ENCODE data around the gene TLE5. TPM values are rescaled to one million over a fixed set of nuclear protein-coding genes. Genes with fewer than 3 reads are reported as not detected.
A peak's percentile ranks its signal among the peaks of the same experiment; 100 is the strongest.

TLE5 gene
- total and polyA plus RNA-seq, 10 of the 15 experiments (the other 5 are each of a cell fraction or from before 2014, with no cell fraction given) = 2.5 to 373 (median 154) TPM

DNA sequence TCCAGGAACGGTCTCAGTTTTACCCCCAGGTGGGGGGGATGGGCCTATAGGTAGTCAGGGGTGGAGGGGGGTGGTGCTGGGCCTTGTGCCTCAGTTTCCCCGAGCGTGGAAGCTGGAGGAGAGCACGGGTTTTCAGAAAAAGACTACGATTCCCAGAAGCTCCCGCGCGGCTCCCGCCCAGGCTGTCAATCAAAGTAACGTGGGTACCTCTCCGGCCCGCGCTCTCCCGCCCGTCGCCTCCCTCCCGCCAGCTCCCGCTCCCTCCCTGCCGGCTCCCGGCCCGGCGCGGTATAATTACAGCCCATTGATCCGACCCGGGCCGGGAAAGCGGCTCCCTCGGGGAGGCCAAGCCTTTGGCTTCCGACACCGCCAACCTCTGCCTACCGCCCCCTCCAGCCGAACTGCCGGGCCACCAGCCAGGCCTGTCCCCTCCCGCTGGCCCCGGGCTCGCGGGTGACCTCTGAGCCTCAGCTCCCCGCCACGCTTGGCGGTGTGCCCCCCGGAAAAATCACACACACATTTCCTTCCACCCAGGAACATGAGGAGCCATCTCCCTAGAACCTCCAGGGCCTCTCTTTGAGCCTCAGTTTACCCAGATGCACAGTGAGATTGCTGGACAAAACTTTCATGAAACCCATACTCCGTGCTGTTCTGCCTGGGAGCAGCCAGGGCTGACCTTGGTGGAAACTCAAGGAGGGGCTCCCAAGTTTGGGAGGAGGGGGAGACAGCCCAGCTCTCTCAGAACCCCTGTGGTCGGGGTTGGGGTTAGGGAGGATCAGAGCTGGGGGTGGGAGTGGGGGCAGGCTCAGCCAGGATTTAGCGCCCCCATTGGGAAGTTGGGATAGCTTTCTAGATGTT is 25.9 kb downstream of the TLE5 start (continued):
- TF ChIP-seq, protein P1, sequence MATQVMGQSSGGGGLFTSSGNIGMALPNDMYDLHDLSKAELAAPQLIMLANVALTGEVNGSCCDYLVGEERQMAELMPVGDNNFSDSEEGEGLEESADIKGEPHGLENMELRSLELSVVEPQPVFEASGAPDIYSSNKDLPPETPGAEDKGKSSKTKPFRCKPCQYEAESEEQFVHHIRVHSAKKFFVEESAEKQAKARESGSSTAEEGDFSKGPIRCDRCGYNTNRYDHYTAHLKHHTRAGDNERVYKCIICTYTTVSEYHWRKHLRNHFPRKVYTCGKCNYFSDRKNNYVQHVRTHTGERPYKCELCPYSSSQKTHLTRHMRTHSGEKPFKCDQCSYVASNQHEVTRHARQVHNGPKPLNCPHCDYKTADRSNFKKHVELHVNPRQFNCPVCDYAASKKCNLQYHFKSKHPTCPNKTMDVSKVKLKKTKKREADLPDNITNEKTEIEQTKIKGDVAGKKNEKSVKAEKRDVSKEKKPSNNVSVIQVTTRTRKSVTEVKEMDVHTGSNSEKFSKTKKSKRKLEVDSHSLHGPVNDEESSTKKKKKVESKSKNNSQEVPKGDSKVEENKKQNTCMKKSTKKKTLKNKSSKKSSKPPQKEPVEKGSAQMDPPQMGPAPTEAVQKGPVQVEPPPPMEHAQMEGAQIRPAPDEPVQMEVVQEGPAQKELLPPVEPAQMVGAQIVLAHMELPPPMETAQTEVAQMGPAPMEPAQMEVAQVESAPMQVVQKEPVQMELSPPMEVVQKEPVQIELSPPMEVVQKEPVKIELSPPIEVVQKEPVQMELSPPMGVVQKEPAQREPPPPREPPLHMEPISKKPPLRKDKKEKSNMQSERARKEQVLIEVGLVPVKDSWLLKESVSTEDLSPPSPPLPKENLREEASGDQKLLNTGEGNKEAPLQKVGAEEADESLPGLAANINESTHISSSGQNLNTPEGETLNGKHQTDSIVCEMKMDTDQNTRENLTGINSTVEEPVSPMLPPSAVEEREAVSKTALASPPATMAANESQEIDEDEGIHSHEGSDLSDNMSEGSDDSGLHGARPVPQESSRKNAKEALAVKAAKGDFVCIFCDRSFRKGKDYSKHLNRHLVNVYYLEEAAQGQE (IDR thresholded peaks at IDR 0.05; ENCODE audit: low read depth, low read length) = no peak
- TF ChIP-seq SRF (IDR thresholded peaks at IDR 0.05; ENCODE audit: low read depth in 2 of 2, low read length in 2 of 2) = no peak
- TF ChIP-seq BMI1 (IDR thresholded peaks at IDR 0.05; ENCODE audit: borderline replicate concordance) = no peak
- peak; percentile 90 for TF ChIP-seq DPF2 (IDR thresholded peaks at IDR 0.05)
- no peak for TF ChIP-seq FOS (IDR thresholded peaks at IDR 0.05; ENCODE audit: borderline replicate concordance, extremely low read depth, insufficient read length)
- TF ChIP-seq SMARCA5 (IDR thresholded peaks at IDR 0.05) = no peak
- no peak for TF ChIP-seq YBX1 (IDR thresholded peaks at IDR 0.05)
- TF ChIP-seq CBFB (IDR thresholded peaks at IDR 0.05; ENCODE audit: low read depth) = no peak
- TF ChIP-seq IKZF2 (IDR thresholded peaks at IDR 0.05) = 0 out of 4 replicates have a peak, but pooled peaks have one; percentile 32 to 37
- no peak for TF ChIP-seq SMAD1 (IDR thresholded peaks at IDR 0.05; ENCODE audit: low read depth, partially characterized antibody)
- no peak for TF ChIP-seq EP300 (IDR thresholded peaks at IDR 0.05; ENCODE audit: borderline replicate concordance in 1 of 2, control insufficient read depth in 1 of 2, low read depth in 2 of 2, low read length in 2 of 2)
- TF ChIP-seq SREBF2 (IDR thresholded peaks at IDR 0.05; ENCODE audit: low read length) = no peak
- peak; percentile 78 for TF ChIP-seq NR2F1 (conservative IDR thresholded peaks at IDR 0.05)
- no peak for TF ChIP-seq RELA (IDR thresholded peaks at IDR 0.05; ENCODE audit: borderline replicate concordance, partially characterized antibody)
- TF ChIP-seq ZSCAN29 (IDR thresholded peaks at IDR 0.05) = no peak
- TF ChIP-seq GABPA (IDR thresholded peaks at IDR 0.05; ENCODE audit: low read depth) = no peak
- no peak for TF ChIP-seq ZBED1 (IDR thresholded peaks at IDR 0.05; ENCODE audit: borderline replicate concordance)
- TF ChIP-seq, protein P2, sequence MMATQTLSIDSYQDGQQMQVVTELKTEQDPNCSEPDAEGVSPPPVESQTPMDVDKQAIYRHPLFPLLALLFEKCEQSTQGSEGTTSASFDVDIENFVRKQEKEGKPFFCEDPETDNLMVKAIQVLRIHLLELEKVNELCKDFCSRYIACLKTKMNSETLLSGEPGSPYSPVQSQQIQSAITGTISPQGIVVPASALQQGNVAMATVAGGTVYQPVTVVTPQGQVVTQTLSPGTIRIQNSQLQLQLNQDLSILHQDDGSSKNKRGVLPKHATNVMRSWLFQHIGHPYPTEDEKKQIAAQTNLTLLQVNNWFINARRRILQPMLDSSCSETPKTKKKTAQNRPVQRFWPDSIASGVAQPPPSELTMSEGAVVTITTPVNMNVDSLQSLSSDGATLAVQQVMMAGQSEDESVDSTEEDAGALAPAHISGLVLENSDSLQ (IDR thresholded peaks at IDR 0.05) = peak; percentile 98
- TF ChIP-seq CBX3 (IDR thresholded peaks at IDR 0.05; ENCODE audit: borderline replicate concordance, low read depth) = no peak
- TF ChIP-seq IKZF1 (conservative IDR thresholded peaks at IDR 0.05) = peak; percentile 54; the same call in 1 of the 2 replicates
- no peak for TF ChIP-seq IRF4 (IDR thresholded peaks at IDR 0.05; ENCODE audit: low read depth, low read length)
- TF ChIP-seq CEBPB (IDR thresholded peaks at IDR 0.05; ENCODE audit: borderline replicate concordance in 1 of 2, low read depth in 2 of 2, low read length in 2 of 2) = no peak
- TF ChIP-seq PAX5 (IDR thresholded peaks at IDR 0.05; ENCODE audit: borderline replicate concordance, low read depth, low read length) = no peak
- TF ChIP-seq, protein P3, sequence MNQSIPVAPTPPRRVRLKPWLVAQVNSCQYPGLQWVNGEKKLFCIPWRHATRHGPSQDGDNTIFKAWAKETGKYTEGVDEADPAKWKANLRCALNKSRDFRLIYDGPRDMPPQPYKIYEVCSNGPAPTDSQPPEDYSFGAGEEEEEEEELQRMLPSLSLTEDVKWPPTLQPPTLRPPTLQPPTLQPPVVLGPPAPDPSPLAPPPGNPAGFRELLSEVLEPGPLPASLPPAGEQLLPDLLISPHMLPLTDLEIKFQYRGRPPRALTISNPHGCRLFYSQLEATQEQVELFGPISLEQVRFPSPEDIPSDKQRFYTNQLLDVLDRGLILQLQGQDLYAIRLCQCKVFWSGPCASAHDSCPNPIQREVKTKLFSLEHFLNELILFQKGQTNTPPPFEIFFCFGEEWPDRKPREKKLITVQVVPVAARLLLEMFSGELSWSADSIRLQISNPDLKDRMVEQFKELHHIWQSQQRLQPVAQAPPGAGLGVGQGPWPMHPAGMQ (IDR thresholded peaks at IDR 0.05; ENCODE audit: borderline replicate concordance) = no peak
- TF ChIP-seq JUND (IDR thresholded peaks at IDR 0.05; ENCODE audit: low read depth, low read length) = no peak
- no peak for TF ChIP-seq ESRRA (IDR thresholded peaks at IDR 0.05; ENCODE audit: low read length)

Measured in GM12878 (cell line).